DND-41 (cell line): ENCODE data around the gene PMEL.

Source experiments
- EZH2 ChIP-seq: IDR thresholded peaks from 3 replicates; pipeline ENCODE4 v1.6.1; 2012; ENCODE audit warnings: borderline replicate concordance, low read depth, mild to moderate bottlenecking, moderate library complexity, low read length, inconsistent platforms; ENCODE audit not compliant: severe bottlenecking
- TF ChIP-seq, protein P1 (sequence below): IDR thresholded peaks from 2 replicates; pipeline ENCODE4 v1.5.1; 2012; ENCODE audit warnings: borderline replicate concordance, low read length, moderate library complexity, mild to moderate bottlenecking; ENCODE audit not compliant: poor library complexity, severe bottlenecking; ENCODE audit errors: extremely low read depth

DNA sequence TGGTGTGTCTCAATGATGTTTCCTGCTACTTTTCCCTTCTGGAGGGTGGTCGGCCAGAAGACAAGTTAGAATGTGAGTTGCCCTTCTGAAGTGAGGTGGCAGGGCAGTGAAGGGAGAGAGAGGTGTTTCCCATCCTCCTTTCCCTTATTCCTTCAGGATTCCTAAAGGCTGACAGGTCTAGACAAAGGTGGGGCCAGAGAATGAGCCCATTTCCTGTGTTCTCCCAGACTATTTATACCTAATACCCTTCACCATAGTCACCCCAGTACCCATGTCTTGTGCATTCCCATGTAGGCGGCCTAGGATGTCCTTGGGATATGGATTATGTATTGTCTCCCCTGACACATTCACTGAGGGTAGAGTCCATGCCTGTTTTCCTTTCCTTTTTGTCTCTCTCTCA, 27.9 kb downstream of the PMEL start:
- TF ChIP-seq EZH2 = no peak
- TF ChIP-seq, protein P1, sequence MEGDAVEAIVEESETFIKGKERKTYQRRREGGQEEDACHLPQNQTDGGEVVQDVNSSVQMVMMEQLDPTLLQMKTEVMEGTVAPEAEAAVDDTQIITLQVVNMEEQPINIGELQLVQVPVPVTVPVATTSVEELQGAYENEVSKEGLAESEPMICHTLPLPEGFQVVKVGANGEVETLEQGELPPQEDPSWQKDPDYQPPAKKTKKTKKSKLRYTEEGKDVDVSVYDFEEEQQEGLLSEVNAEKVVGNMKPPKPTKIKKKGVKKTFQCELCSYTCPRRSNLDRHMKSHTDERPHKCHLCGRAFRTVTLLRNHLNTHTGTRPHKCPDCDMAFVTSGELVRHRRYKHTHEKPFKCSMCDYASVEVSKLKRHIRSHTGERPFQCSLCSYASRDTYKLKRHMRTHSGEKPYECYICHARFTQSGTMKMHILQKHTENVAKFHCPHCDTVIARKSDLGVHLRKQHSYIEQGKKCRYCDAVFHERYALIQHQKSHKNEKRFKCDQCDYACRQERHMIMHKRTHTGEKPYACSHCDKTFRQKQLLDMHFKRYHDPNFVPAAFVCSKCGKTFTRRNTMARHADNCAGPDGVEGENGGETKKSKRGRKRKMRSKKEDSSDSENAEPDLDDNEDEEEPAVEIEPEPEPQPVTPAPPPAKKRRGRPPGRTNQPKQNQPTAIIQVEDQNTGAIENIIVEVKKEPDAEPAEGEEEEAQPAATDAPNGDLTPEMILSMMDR = no peak
